GM19240 (cell line): ENCODE results near the gene HMGCS2.

ENCODE experiments used
- DNase-seq: peaks from one replicate; pipeline ENCODE4 v3.0.0; 2011; ENCODE audit warnings: low spot score; ENCODE audit not compliant: insufficient read length

HMGCS2 gene

DNA sequence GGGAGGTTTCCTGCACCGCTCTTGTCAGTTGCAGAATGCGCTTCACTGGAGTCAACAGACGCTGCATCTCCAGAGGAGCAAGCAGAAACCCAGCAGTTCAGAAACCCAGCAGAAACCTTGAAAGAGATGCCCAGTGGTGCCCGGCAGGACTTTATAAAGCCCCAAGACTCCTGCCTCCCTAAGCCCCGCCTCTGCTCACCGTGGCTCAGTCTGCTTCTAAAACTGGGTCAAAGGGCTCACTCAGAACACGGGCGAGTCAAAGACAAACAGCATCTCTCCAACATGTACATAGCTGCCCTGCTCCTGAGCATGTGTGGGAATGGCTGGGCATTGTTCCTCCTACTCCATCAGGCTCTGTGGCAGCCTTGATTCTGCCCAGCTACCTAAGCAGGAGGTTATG lies at the start of gene HMGCS2:
Gene HMGCS2, minus strand, starts transcription at position 128 of the 400 bp plus-strand sequence. Its CDS starts 61 bp downstream, at position 67.
- DNase-seq, result no peak

DNA sequence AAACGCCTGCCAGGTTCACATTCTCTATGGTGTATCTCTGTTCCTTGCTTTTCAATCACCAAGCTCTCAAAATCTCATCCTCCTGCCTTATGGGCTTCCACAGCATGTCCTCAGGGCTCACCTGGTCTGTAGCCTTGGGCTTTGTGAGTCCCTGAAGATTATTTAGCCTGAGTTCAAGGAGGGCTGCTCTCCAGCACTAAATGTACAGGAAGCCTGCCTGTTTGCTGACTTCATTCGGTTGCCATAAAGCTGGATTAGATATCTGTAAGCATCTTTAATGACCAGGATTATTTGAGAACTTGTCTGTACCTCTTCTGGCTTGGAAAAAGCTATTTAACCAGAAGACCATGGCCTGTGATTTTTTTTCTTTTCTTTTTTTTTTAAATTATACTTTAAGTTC lies 49.5 kb upstream of the HMGCS2 start:
- no peak for DNase-seq

DNA sequence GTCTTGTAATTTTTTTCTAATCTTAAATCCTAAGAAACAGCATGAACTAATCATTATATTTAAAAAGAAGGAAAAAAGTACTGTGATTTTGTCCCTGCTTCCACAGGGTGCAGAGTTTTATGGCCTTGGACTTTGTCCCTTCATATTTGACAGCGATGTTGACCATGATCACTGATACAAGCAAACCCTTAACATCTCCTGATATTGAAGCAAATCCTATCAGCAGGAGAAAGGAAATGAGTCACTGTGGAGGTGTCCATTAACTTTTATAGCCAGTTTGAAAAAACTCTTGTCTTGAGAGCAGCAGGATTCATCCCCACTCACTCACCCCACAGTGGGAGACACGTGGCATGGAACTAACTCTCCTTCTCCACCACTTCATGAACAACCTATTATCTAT lies 47.7 kb upstream of the HMGCS2 start:
- no peak for DNase-seq

DNA sequence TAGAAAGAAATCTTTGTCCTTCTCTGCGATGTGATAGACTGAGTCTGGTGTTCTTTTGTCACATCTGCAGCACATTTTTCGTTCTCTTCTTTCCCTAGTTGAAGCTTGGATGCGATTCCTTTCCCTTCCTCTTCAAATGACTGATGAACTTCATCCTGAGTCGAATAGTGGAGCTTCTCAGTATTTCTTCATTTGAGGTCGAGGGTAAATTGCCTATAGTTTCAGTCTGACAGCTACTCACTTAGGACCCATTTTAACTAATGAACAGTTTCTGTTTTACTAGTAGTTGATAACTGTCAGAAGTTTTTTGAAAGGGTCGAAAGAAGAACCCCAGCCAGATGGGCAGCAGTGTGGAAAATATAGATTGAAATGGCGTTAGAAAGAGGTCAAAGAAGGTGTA lies 47.2 kb upstream of the HMGCS2 start:
- no peak for DNase-seq

GRCh38 chr1:119815361-119815760 lies 46.7 kb upstream of the HMGCS2 start:
- no peak for DNase-seq

- DNase-seq, result no peak
Measured at GRCh38 chr1:119814288-119814687, 45.6 kb upstream of the HMGCS2 start.

GRCh38 chr1:119811985-119812557 lies 43.4 kb upstream of the HMGCS2 start:
- DNase-seq, result no peak

GRCh38 chr1:119811387-119811786 lies 42.7 kb upstream of the HMGCS2 start, which contains the start of gene REG4:
Gene REG4, minus strand, starts transcription at chr1:119811460. Its CDS starts 2,691 bp downstream, at chr1:119808769.
- DNase-seq, result no peak

GRCh38 chr1:119808972-119809550 lies 40.4 kb upstream of the HMGCS2 start:
- peak; percentile 44 for DNase-seq

GRCh38 chr1:119808491-119808890 lies 39.8 kb upstream of the HMGCS2 start:
- no peak for DNase-seq

DNA sequence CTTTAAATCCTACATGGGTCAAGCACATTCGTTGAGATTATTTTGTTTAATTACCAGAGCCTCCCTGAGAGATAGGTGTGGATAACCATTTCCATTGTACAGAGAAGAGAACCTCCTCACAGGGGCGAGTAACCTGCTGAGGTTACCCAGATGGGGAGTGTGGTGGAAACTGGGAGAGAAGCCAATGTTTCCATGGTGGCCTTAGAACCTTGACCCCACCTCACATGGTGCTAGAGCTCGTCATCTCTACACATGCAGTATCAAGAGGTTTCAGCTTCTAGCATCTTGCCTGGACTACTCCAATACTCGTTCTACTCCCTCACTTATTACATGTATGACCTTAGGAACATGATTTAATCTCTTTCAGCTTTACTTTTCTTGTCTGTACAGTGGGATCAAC lies 37.8 kb upstream of the HMGCS2 start:
- no peak for DNase-seq

DNA sequence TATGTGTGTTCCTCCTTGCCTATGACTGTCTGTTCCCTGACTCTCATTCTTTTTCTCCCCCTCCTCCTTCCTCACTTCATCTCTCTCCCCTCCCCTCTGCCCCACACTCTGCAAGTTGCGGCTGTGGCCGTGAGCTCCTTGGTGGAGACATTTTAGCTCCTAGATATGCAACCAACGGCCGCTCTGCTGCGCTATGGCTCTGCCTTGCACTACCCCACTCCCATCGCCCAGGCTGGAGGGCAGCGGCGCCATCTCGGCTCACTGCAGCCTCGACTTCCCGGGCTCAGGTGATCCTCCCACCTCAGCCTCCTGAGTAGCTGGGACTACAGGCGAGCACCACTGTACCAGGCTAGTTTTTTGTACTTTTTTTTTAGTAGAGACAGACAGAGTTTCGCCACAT lies 37.0 kb upstream of the HMGCS2 start:
- DNase-seq, result no peak

DNA sequence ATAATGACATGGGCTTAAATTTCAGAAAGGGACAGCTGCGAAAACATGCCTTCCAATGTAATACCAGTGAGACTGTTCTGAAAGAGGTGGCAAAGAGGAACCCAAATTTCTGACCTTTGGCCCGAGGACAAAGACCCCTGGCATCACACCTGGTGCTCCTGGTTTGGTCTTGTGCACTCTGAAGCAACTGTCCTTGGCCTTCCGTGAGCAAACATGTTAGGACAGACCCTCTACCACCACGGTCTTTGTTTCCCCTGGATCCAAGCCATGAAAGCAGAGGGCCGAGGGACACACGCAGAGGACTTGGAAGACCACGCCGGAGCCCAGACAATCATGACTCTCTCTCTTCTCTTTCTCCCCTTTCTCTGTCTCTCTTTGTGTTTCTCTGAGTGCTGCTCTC lies 36.5 kb upstream of the HMGCS2 start:
- no peak for DNase-seq

GRCh38 chr1:119799599-119800177 lies 31.0 kb upstream of the HMGCS2 start:
- no peak for DNase-seq

- no peak for DNase-seq
Measured at GRCh38 chr1:119799003-119799402, 30.3 kb upstream of the HMGCS2 start.

DNA sequence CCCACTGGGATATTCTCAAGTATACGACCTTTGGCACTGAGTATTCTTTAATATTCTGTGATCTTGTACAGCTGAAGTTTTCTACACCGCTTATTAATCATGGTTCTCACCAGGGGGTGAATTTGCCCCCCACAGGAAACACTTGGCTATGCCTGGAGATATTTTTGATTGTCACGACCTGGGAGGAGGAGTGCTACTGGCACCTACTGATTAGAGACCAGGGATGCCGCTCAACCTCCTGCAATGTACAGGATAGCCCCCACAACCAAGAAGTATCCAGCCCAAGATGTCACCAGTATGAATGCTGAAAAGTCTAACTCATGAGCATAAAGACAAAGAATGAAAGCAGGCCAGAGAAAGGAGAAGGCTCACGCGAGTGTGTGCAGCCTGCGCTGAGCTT lies 28.9 kb upstream of the HMGCS2 start:
- no peak for DNase-seq

DNA sequence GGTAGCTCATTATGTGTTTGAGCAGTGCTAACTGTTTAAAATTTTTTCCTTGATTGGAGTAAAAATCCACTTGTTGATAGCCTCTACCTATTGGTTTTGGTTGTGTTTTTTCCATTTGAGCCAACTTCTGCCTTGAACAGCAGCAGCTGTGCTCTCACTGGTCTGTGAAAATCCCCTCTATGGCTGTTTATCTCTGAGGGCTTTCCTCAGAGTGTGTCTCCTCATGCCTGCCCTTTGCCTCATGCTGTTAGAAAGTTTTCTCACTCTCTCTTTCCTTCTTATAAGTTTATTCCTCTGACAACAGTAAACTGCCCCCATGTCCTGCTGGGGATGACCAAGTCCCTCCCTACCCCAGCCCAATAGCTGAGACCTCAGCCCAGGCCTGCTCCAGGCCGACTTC lies 28.5 kb upstream of the HMGCS2 start:
- DNase-seq, result no peak

- DNase-seq, result no peak
Measured at GRCh38 chr1:119795261-119796200, 26.8 kb upstream of the HMGCS2 start.

GRCh38 chr1:119794876-119795240 lies 26.2 kb upstream of the HMGCS2 start:
- no peak for DNase-seq

DNA sequence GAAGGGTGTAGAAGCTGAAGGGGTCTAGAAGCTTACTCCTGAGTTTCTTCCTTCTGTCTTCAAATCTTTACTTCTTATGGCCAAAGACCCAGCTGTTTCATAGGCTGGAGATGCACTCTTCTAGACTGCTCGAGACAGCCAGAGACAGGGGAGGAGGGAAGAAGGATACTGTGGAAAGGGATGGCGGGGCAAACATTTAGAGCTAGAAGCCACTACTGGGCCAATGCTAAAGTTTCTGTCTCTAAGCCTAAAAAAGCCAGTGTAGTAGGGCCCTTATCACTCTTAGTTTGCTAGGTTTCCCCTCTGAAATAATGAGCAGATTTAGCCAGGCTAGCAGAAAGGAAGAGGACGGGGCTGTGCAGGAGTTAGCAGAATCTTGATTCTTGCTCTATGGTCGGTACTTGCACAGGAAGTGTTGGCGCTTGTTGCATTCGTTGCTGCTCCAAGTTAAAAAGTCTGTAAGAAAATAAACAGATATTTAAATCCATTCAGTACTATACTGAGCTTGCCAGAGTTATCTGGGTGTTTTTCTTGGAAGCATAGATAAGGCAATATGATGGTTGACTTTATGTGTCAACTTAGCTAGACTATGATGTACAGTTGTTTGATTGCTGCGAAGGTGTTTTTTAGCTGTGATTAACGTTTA lies 25.6 kb upstream of the HMGCS2 start:
- DNase-seq, result no peak

GRCh38 chr1:119791377-119791776 lies 22.7 kb upstream of the HMGCS2 start:
- DNase-seq, result no peak
